Fibroblast of the conjunctiva (primary cell): Measurements from ENCODE around the gene GNL3L.
"Not testable (repeated sequence)": the region's sequence is repeated elsewhere in the genome, so short reads cannot be mapped to it uniquely, and the experiment has no call there.

Experiments
- DNase-seq: peaks from one replicate; pipeline ENCODE4 v3.0.0-alpha.2; 2010; ENCODE audit warnings: low read depth

GNL3L gene

GRCh38 chrX:54561622-54562021 lies 31.6 kb downstream of the GNL3L start:
- no peak for DNase-seq

DNA sequence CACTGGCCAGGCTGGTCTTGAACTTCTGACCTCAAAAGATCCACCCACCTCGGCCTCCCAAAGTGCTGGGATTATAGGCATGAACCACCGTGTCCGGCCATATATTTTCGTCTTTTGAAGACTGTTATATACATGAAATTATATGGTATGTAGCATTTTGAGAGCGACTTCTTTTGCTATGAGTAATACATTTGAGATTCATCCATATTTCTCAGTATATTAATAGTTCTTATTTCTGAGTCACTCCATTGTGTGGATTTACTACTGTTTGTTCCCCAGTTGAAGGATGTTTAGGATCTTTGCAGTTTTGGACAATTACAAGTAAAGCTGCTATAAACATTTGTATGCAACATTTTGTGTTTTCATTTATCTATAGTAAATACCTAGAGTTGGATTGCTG lies 34.9 kb downstream of the GNL3L start:
- DNase-seq = no peak

- DNase-seq = no peak
These were observed 40.3 kb downstream of the GNL3L start for GRCh38 chrX:54570332-54570731.

- DNase-seq = not testable (repeated sequence)
These were observed 42.6 kb downstream of the GNL3L start for GRCh38 chrX:54572641-54573040.

DNA sequence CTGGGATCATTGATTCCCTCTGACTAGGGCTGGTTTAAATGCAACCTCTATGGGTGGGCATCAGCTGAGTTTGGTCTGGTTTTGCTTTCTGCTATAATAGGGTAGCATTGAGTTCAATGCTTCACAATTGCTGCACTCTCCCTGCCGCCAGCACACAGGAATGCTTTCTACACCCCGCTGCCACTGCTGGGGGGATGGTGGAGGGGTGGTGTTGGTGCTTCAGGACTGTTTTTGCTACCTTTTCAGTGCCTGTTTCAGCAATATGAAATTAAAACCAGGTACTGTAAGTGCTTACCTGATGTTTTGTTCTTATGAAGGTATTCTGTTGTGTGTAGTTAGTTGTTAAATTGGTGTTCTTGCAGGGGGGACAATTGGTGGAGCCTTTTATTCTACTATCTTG lies 67.7 kb downstream of the GNL3L start:
- DNase-seq = no peak

- DNase-seq = no peak
These were observed 72.5 kb downstream of the GNL3L start for GRCh38 chrX:54602563-54602962.
